Measurements from ENCODE around the gene CD101.

DNA sequence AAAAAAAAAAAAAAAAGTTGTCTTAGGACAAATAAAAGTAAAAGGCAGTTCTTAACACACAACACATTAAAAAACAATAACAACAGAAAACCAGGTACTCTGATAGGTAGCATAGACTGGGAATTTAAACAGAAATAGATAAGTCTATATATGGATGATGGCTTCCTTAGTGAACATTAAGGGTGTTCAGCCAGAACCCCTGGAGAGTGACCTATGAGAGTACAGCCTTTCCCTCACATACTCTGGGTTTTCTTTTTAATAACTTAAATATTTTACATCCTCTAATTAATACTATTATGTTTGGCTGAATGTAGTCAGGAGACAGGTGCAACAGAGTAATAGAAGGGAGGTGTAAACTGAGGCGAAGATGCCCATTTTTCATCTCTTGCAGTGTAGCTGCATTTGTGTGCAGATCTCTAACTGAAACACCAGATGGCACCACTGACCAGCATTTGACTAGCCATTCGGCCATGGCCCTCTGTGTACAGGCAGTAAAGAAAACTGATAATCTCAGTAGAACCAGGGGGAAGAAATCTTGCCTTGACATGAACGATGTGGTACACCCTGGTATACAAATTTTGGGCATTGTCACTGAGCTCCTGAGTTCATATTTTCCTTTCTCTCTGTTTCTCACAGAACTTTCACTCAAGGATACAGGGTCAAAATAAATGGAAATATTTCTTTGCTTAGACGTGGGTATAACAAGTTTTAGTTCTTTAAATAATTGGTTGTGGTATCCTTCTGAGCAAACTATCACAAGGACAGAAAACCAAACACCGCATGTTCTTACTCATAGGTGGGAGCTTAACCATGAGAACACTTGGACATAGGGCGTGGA is 66.2 kb downstream of the CD101 start:
- TF ChIP-seq EP300 (IDR thresholded peaks at IDR 0.05), result no peak
- TF ChIP-seq CTCF (IDR thresholded peaks at IDR 0.05), result peak; percentile 55 to 84 (median 72)
- no peak for TF ChIP-seq POLR2AphosphoS5 (IDR thresholded peaks at IDR 0.05)
- TF ChIP-seq POLR2A (IDR thresholded peaks at IDR 0.05), result no peak
